H1 (cell line): ENCODE measurements around the gene SCN2A.
"Not testable (repeated sequence)": the region's sequence is repeated elsewhere in the genome, so short reads cannot be mapped to it uniquely, and the experiment has no call there.

Experiments
- ASH2L ChIP-seq: fragments of 200-600, 300-600 bp; sonication (generic); IDR thresholded peaks from one replicate; pipeline ENCODE4 v1.7.1; 2017; ENCODE audit warnings: low read length
- CBX8 ChIP-seq: fragments of 300-800, 300-1000 bp; sonication (generic); IDR thresholded peaks from 2 replicates; pipeline ENCODE4 v1.7.1; 2016; ENCODE audit warnings: low read depth, low read length, borderline replicate concordance
- CTCF ChIP-seq, 3 experiments: IDR thresholded peaks; 1 replicate in 2 of 3; 2 replicates in 1 of 3; pipeline versions ENCODE4 v1.5.1 to v1.6.1; 2011; ENCODE audit warnings: low read length in 3 of 3, mild to moderate bottlenecking in 3 of 3, inconsistent platforms in 2 of 3, low read depth in 1 of 3, moderate library complexity in 1 of 3; ENCODE audit not compliant: insufficient read depth in 1 of 3; ENCODE audit errors: control extremely low read depth in 1 of 3
- EP300 ChIP-seq, 2 experiments: IDR thresholded peaks; 1 replicate in 1 of 2; 2 replicates in 1 of 2; pipeline ENCODE4 v1.6.1; 2011 to 2012; ENCODE audit warnings: low read depth in 2 of 2, low read length in 2 of 2, mild to moderate bottlenecking in 2 of 2, borderline replicate concordance in 1 of 2, inconsistent platforms in 1 of 2, moderate library complexity in 1 of 2
- GTF2F1 ChIP-seq: IDR thresholded peaks from 2 replicates; pipeline ENCODE4 v1.6.1; 2012; ENCODE audit warnings: low read depth, low read length, improper control_type of control experiment, borderline replicate concordance
- POLR2A ChIP-seq, 2 experiments: IDR thresholded peaks; 1 replicate in 1 of 2; 2 replicates in 1 of 2; pipeline ENCODE4 v1.6.1; 2011; ENCODE audit warnings: low read depth in 2 of 2, low read length in 2 of 2, mild to moderate bottlenecking in 2 of 2; ENCODE audit errors: control extremely low read depth in 1 of 2
- RAD21 ChIP-seq, 2 experiments: IDR thresholded peaks in 1 of 2; conservative IDR thresholded peaks in 1 of 2; 2 replicates each; pipeline ENCODE4 v1.6.1; 2011; ENCODE audit warnings: low read depth in 2 of 2, low read length in 2 of 2, improper control_type of control experiment in 1 of 2, inconsistent platforms in 1 of 2, mild to moderate bottlenecking in 1 of 2, moderate library complexity in 1 of 2
- RXRA ChIP-seq: IDR thresholded peaks from 2 replicates; pipeline ENCODE4 v1.6.1; 2011; ENCODE audit warnings: low read depth, mild to moderate bottlenecking, low read length, moderate library complexity; ENCODE audit not compliant: insufficient read depth
- SP1 ChIP-seq: IDR thresholded peaks from 2 replicates; pipeline ENCODE4 v1.6.1; 2011; ENCODE audit warnings: low read depth, low read length

GRCh38 chr2:165398603-165399002 is 159.4 kb downstream of the SCN2A start:
- TF ChIP-seq SP1; POLR2A (IDR thresholded peaks at IDR 0.05; ENCODE audit: control extremely low read depth in 1 of 2, low read depth in 2 of 2, low read length in 2 of 2); CBX8; CTCF (IDR thresholded peaks at IDR 0.05; ENCODE audit: control extremely low read depth in 1 of 3, insufficient read depth in 1 of 3, low read depth in 1 of 3, low read length in 3 of 3); EP300 (IDR thresholded peaks at IDR 0.05; ENCODE audit: borderline replicate concordance in 1 of 2, low read depth in 2 of 2, low read length in 2 of 2); RAD21 (IDR thresholded peaks at IDR 0.05 in 1 of 2, conservative IDR thresholded peaks at IDR 0.05 in 1 of 2; ENCODE audit: low read depth in 2 of 2, low read length in 2 of 2); GTF2F1; ASH2L; RXRA: not testable (repeated sequence)
